ENCODE measurements around the gene ARHGEF5. TPM values are rescaled to one million over a fixed set of nuclear protein-coding genes. Genes with fewer than 3 reads are reported as not detected.

Gene ARHGEF5
- total and polyA plus RNA-seq, 9 of the 15 experiments (the other 6 are each of a cell fraction or from before 2014, with no cell fraction given), result 0.03 to 0.49 (median 0.10) TPM; not detected in 1

- Histone ChIP-seq H3K27me3 (ENCODE audit: control insufficient read depth in 2 of 2, insufficient read depth in 2 of 2, low read length in 2 of 2) (peaks cover 15 to 22% of the 10 kb centered on the region in 2 experiments; a peak in 4 of 5 replicates), H3K9ac (ENCODE audit: insufficient read depth in 1 of 2, low read depth in 2 of 2, low read length in 2 of 2) (no peak overlapping the region), H3K36me3 (ENCODE audit: control insufficient read depth, insufficient read depth, low read length) (no peaks in the 10 kb centered on the region), H3K79me2 (ENCODE audit: control insufficient read depth, insufficient read depth, low read length) (no peaks in the 10 kb centered on the region), H3K9me3 (replicated peaks; ENCODE audit: control insufficient read depth, insufficient read depth, low read depth, low read length) (no peaks in the 10 kb centered on the region), H3K4me1 (replicated peaks in 1 of 2; ENCODE audit: control insufficient read depth in 2 of 2, insufficient read depth in 2 of 2, low read length in 2 of 2) (no peaks in the 10 kb centered on the region), H4K20me1 (replicated peaks; ENCODE audit: control insufficient read depth, insufficient read depth, low read length) (no peaks in the 10 kb centered on the region), H2AFZ (ENCODE audit: low read depth, low read length) (no peak overlapping the region), H3K4me3 (no peak overlapping the region), H3K4me2 (ENCODE audit: insufficient read depth, low read length) (no peak overlapping the region), H3K9me1 (ENCODE audit: control insufficient read depth, insufficient read depth, low read length) (no peaks in the 10 kb centered on the region), H3K27ac (ENCODE audit: extremely low read depth, low read depth, low read length) (no peak overlapping the region)
- in situ Hi-C loops (cut with MboI) (no loop called here), intact Hi-C loops (cut with micrococcal nuclease) (loop anchor here (10.0 kb wide), 1 partner anchor 498 kb away; the partner anchor contains the start of gene TCAF1)
- ATAC-seq, result no peak
- no peak for FAIRE-seq
- WGBS (ENCODE audit: insufficient coverage, low coverage, missing lambda C conversion rate), result 12% methylated on average over 5 of the region's 11 CpGs
- CTCF ChIA-PET (ENCODE audit: low intra/inter-chr PET ratio), result no interaction called here
- POLR2A ChIA-PET, result no interaction called here
- DNase-seq (ENCODE audit: extremely low read depth in 1 of 4, low spot score in 3 of 4), result no peak
- BruUV-seq (replicated peaks), result no TSS peak
- TF ChIP-seq ZNF79 (CRISPR knock-in tag; IDR thresholded peaks at IDR 0.05; ENCODE audit: low read depth) (no peak), CAMTA2 (CRISPR knock-in tag; conservative IDR thresholded peaks at IDR 0.05) (no peak), DLX4 (CRISPR knock-in tag; IDR thresholded peaks at IDR 0.05) (no peak), ZNF354B (CRISPR knock-in tag; IDR thresholded peaks at IDR 0.05) (no peak), FUS (optimal IDR thresholded peaks at IDR 0.05; ENCODE audit: low read depth, low read length) (no peak), ZNF384 (IDR thresholded peaks at IDR 0.05; ENCODE audit: low read depth, low read length) (no peak), MEF2D (tag; conservative IDR thresholded peaks at IDR 0.05; ENCODE audit: low read depth) (no peak), ZNF511 (CRISPR knock-in tag; IDR thresholded peaks at IDR 0.05) (no peak), ZNF146 (CRISPR knock-in tag; IDR thresholded peaks at IDR 0.05; ENCODE audit: unreplicated experiment) (no peak), CEBPZ (IDR thresholded peaks at IDR 0.05; ENCODE audit: borderline replicate concordance, low read depth, low read length) (no peak), ATF2 (CRISPR knock-in tag; IDR thresholded peaks at IDR 0.05) (no peak), LEF1 (IDR thresholded peaks at IDR 0.05) (no peak)
Measured at GRCh38 chr7:144403102-144403501, 47.9 kb downstream of the ARHGEF5 start.
